Right kidney (tissue), 1 donor: ENCODE data around the gene PDE6A.

ENCODE experiments used
- DNase-seq: peaks from one replicate; pipeline ENCODE4 v3.0.0-alpha.2; 2016

Gene PDE6A

DNA sequence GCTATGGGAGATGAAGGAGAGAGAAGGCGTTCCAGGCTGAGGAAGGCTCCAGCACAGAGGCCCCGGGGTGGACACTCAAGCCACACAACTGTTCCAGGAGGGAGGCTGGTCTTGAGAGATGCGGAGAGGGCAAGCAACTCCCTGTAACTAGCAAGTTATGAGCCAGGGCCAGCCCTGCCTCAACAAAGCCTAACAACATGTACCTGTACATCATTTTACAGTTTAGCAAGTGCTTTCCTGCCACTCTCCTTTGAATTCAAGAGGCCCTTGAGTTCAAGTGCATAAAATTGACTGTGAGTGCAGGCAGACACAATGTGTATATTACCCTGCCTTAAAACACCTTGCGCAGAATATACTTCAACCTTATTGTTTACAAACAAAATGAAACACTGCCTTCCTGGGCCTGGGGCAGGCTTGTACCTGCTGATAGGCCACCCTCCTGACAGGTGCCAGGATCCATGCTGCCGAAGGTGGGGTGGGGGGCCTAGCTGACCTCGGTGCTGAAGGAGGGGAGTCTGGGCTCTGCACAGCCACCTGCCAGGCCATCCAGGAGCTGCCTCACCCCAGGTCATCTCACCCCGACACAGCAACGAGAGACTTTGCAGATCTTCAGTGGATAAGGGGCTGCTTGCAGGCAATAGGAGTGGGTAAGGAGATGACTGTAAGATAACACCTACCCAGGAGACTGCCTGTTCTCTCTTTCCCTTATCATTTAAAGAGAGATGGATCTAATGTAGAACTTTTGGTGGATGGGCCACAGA lies 134.5 kb downstream of the PDE6A start:
- DNase-seq, result no peak

DNA sequence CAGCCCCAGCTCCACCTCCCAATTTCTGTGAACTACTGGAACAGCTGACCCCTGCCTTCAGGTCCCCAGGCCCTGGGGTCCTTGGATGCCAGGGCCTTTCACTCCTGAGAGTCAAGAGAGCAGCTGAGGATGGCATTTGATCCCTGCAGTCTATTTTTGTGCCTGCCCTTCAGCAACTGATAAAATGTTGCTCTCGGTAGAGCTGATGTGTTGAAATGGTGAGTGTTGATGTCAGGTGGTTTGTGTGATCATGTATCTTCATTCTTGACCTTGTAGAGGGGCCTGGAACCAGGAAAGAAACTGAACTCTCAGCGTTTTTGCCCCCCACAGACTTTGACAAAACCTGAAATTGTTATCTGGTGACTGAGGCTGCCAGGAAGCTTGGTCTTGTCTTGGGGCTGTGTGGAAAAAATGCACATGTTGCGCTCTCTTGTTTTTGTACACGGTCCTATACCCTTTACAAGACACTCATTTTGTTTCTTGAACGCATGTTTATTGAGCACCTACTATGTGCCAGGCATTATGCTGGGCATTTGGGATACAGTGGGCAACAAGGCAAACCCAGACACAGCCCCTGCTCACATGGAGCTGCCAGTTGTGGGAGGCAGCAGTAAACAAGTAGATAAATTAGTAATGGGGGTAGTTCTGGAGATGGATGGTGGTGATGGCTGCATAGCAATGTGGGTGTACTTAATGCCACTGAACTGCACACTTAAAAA lies 136.2 kb downstream of the PDE6A start:
- no peak for DNase-seq
